Stimulated activated CD8-positive, alpha-beta memory T cell treated with anti-CD3 and anti-CD28 coated beads, Interleukin-4, amount 100 ng/mL, for 4 hours (primary cell): Measurements from ENCODE around the gene ZNF365.
A peak's percentile ranks its signal among the peaks of the same experiment; 100 is the strongest.

Source experiments
- DNase-seq, 2 donors: peaks; one replicate each; pipeline ENCODE4 v3.0.0-alpha.2; 2020; ENCODE audit warnings: low read depth in 2 of 2, low spot score in 1 of 2

ZNF365 gene

GRCh38 chr10:62413652-62414051 lies 39.5 kb downstream of the ZNF365 start:
- DNase-seq = no peak

GRCh38 chr10:62414359-62414758 lies 40.2 kb downstream of the ZNF365 start:
- no peak for DNase-seq

GRCh38 chr10:62422068-62422590 lies 48.0 kb downstream of the ZNF365 start:
- DNase-seq = no peak

GRCh38 chr10:62424026-62424425 lies 49.9 kb downstream of the ZNF365 start:
- no peak for DNase-seq

GRCh38 chr10:62426086-62426485 lies 51.9 kb downstream of the ZNF365 start:
- DNase-seq = no peak

- no peak for DNase-seq
Measured at GRCh38 chr10:62426600-62426999, 52.4 kb downstream of the ZNF365 start.

GRCh38 chr10:62430881-62431280 lies 56.7 kb downstream of the ZNF365 start:
- DNase-seq = no peak

- peak; percentile 24 to 32 for DNase-seq
Measured at GRCh38 chr10:62433181-62433692, 59.1 kb downstream of the ZNF365 start.

- DNase-seq = no peak
Measured at GRCh38 chr10:62433901-62434300, 59.7 kb downstream of the ZNF365 start.

GRCh38 chr10:62437696-62438095 lies 63.5 kb downstream of the ZNF365 start:
- DNase-seq = no peak

GRCh38 chr10:62442006-62442405 lies 67.8 kb downstream of the ZNF365 start:
- no peak for DNase-seq

GRCh38 chr10:62442894-62443669 lies 68.9 kb downstream of the ZNF365 start:
- DNase-seq = no peak

GRCh38 chr10:62443866-62444265 lies 69.7 kb downstream of the ZNF365 start:
- DNase-seq = no peak

- DNase-seq = no peak
Measured at GRCh38 chr10:62446627-62447026, 72.5 kb downstream of the ZNF365 start.

GRCh38 chr10:62450912-62451610 lies 76.9 kb downstream of the ZNF365 start:
- no peak for DNase-seq

GRCh38 chr10:62451611-62451975 lies 77.4 kb downstream of the ZNF365 start:
- DNase-seq = no peak
